M059J (cell line): ENCODE data around the gene TTC17. TPM values are rescaled to one million over a fixed set of nuclear protein-coding genes. Genes with fewer than 3 reads are reported as not detected.
"Not testable (repeated sequence)": the region's sequence is repeated elsewhere in the genome, so short reads cannot be mapped to it uniquely, and the experiment has no call there.

Source experiments
- DNase-seq: peaks from one replicate; pipeline ENCODE4 v3.0.0-alpha.2; 2012; ENCODE audit warnings: low read depth
- total RNA-seq: library from RNA; depleted of rRNA; stranded (reverse); fragments of >200 nt; shearing (Covaris generic); gene quantifications from 2 replicates; pipeline ENCODE4 v1.2.3, GENCODE V29; 2014

Gene TTC17
- total RNA-seq, 1 experiment from 2014 or later = 59.4 TPM

DNA sequence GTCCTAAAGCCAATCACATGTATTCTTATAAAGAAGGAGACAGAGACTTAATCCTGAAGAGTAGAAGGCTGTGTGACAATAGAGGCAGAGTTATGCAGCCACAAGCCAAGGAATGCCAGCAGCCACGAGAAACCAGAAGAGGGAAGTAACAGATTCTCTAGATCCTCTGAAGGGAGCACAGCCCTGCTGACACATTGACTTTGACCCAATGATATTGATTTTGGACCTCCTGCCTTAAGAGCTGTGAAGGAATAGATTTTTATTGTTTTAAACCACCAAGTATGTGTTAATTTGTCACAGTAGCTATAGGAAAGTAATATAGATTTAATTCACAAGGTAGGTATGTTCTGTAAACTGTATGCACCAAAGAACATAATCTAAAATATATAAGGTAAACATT is 103.6 kb downstream of the TTC17 start:
- no peak for DNase-seq

DNA sequence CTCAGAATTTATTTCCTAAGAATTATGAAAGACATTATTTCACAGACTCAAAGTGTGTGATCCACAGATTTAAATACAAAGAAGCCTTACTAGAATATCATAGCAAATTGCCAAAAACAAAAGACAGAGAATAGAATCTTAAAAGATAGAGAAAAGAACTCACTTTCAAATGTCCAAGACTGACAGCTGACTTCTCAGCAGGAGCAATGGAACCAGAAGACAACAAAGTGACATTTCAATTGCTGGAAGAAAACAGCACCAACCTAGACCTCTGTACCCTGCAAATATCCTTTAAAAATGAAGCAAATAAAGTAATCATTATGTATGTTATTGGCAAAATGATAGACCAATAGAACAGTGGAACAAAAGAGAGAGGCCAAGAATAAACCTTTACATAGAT is 109.2 kb downstream of the TTC17 start:
- peak; percentile 13 for DNase-seq

DNA sequence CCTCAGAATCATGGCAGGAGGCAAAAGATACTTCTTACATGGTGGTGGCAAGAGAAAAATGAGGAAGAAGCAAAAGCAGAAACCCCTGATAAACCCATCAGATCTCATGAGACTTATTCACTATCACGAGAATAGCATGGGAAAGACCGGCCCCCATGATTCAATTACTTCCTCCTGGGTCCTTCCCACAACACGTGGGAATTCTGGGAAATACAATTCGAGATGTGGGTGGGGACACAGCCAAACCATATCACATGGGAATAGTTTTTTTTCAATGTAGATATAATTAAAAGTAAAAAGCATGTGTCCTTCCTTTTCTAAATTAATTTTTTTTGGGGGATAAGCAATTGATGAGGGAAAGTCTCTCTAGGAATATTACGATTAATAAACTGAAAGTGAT is 118.8 kb downstream of the TTC17 start:
- DNase-seq = not testable (repeated sequence)

DNA sequence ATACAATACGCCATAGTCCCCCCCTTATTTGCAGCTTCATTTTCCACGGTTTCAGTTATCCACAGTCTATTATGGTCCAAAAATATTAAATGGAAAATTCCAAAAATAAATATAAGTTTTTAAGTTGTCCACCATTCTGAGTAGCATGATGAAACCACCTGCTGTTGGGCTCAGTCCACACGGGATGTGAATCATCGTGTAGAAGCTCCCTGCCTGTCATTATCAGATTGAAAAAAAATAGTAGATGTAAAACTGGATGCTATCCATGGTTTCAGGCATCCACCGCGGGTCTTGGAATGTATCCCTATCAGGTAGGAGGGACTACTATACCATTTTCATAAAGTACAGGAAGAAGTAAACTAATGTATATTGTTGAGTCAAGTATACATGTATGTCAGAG is 127.4 kb downstream of the TTC17 start:
- peak; percentile 44 for DNase-seq

DNA sequence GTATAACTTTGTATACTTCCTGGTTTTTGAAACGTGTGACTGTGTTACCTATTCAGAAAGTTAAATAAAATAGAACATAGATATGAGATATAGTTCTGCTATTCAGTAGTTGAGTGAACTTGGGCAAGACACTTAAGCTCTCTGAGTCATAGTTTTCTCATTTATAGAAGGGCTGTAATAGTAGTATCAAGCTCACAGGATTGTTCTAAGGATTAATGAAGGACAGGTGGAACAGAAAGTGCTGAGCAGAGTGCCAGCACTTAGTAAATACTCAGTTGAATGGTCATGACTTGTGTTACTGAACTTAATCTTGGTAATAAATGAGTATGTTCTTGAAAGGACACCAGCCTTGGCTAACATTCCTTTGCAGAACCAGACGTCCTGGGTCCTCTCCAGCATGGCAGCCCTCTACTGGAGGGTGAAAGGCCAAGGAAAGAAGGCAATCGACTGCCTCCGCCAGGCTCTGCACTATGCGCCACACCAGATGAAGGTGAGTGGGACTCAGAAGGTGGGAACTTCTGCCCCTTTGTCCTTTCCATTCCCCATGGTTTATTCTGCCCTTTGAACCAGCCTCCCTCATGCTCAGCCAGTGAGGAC is 131.2 kb downstream of the TTC17 start:
- no peak for DNase-seq

DNA sequence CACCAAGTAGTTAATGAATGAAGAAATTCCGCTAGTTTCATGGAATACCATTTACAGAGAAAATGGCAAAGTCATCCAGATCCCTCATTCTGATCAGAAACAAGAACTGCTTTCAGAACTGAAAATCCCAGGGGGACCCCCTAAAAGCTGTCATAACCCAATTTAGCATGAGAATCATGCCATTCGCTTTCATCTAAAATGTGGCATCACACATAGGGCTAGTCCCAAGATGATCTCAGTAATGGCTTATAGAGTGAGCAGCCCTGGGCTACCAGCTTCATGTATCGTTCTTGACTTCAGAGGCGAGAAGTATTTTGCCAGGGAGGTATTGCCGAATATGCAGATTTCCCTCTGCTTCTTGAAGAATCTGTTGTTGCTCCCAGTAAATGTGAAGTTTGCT is 134.0 kb downstream of the TTC17 start:
- no peak for DNase-seq

DNA sequence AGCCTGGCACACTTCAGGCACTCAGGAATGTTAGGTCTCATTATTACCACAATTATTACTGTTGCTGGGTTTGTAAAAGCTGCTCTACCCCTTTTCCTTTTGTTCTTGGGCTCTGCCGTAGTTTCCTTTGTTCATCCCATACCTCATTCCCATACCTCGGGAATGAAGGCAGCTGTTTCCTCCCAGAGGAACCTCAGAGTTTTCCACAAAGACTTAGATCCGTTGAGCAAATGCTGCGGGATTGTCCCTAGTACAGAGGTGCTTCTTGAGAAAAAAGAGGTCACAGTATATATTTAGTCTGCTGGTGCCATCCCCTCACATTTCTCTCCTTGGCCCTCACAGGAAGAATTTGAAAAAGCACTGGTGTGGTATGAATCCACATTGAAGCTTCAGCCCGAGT is 134.7 kb downstream of the TTC17 start:
- no peak for DNase-seq

DNA sequence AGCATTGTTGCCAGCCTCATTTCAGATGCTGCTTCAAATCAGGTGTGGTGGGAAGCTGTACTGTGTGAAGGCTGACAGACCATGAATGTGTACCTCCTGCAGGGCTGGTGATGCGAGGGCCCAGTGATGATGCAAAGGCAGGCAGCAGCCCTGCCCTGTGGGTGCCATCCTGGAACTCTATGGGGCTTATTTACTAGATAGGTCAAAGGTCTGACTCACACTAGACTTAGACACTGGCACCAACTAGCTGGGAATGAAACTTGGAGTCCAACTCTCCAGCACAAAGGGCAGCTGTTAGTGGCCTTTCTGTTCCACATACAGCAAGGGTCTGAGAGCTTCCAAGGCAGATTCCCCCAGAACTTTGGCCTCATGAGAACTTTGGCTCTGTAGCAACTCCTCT is 138.4 kb downstream of the TTC17 start:
- DNase-seq = no peak

DNA sequence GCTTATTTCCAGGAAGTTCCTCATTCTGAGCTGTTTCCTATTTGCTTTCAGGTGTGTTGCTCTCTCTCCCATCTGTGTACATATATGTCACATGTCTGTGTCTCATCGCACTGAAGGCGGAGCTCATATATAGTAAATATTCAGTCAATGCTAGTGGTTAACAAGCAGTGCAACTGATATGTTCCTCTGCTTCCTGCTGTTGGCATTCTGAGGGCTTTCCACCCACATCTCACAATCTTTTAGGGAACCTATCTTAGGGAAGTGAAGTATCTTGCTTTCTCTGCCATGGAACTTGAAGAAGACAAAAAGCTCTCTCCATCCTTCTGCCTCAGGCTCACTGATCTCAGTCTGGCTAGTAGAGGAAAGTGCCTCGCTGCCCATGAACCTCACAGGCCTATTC is 139.8 kb downstream of the TTC17 start:
- no peak for DNase-seq

DNA sequence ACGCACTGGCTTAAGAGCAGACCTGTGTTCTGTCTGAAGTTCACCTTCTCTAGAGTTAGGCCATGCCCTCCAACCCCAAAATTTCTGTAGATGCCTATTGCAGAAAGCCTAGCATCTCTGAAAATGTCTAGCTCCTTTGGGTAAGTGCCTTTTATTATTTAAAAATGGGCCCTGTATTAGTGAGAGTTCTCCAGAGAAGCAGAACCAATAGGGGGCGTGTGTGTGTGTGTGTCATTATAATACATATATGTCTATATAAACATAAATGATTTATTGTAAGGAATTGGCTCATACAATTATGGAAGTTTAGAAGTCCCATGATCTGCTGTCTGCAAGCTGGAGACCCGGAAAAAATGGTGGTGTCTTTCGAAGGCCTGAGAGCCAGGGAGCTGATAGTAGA is 144.7 kb downstream of the TTC17 start:
- DNase-seq = no peak

DNA sequence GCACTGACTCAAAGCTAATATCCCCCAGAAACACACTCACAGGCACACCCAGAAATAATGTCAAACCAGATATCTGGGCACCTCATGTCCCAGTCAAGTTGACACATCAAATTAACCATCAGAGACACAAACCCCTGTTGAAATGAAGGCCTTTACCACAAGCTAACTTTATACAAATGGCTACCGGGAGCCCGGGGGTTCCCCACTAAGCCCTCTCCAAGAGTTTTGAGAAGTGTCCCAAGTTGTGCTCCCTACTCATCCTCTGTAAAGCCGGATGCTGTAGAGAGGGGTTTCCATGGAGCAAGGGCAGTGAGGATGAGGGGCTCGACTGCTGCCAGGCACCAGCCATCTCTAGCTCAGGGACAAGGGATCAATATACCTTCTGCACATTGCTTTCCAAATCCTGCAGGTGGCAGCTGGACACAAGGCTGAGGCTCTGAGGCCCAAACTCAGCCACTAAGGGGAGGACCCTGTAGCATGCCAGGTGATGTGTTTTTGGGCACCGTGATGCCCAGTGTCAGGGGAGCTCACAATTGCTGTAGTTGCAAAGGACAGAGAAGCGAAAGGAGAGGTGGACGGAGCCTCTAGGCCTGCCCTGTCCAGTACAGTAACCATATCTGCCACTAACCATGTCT is 145.7 kb downstream of the TTC17 start:
- peak; percentile 38 for DNase-seq

DNA sequence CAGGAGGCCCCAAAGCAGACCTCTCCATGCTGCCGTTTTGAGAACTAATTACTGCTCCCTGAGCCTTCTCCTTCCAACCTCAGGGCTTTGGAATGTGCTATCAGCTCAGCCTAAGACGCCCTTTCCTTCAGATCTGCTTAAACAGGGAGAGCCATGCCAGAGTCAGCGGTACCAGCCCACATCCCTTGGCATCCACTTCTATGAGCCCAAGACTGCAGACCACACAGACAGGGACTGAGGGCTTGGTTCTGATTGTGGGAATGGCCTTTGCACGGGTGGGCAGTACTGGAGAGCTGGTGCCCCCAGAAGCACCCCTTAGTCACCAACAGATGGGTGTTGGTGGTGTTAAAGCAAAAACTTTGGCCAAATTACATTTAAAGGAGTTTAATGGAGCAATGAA is 146.5 kb downstream of the TTC17 start:
- DNase-seq = no peak

DNA sequence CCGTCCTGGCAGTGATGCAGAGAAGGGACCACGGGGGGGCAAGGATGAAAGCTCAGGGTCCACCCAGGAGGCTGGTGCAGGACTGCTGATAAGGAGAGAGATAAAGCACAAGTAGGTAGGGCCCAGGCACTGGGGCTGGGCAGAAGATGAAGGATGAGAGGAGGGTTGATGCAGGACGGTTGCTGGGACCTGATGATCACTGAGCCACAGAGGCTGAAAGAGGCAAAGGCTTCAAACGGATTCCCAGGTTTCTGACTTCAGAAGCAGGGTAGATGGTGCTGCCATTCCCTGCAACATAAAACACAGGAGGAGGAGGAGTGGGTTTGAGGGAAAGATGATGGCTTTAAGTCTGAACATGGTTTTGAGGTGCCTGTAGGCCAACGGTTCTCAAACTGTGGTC is 148.5 kb downstream of the TTC17 start:
- DNase-seq = no peak

DNA sequence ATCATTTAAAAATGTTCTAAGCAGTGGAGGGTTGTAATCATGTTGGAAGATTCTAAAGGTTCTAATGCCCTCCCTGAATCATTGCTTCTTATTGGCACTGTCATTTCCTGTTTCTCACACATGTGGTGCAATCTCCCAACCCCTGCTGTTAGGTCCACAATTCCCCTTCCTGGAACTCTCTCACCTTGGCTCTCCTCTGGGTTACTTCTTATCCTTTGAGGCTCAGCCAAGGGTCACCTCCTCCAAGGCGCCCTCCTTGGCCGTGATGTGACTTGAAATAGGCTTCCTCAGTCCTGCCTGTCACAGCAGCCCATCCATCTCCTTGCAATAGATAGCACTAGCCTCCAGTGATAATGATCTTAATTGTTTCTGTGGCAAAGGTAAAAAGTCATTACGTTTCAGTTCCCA is 149.8 kb downstream of the TTC17 start:
- DNase-seq = peak; percentile 79

DNA sequence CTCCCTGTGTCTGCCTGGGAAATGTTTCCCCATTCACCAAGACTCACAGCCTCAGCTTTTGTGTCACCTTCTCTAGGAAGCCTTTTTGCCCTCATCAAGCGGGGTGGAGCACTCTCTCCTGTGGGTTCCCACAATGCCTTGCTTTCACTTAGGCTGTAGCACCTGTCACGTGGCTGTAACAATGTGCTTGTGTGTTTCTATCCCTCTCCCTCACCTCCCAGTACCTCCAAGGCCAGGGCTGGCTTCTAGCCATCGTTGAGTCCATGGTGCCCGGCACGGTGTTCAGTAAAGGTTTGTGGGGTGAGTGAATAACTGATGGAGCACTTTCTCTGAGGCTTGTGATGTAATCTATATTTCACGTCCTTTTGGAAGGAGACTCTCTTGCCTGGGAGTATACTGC is 153.2 kb downstream of the TTC17 start:
- DNase-seq = no peak

DNA sequence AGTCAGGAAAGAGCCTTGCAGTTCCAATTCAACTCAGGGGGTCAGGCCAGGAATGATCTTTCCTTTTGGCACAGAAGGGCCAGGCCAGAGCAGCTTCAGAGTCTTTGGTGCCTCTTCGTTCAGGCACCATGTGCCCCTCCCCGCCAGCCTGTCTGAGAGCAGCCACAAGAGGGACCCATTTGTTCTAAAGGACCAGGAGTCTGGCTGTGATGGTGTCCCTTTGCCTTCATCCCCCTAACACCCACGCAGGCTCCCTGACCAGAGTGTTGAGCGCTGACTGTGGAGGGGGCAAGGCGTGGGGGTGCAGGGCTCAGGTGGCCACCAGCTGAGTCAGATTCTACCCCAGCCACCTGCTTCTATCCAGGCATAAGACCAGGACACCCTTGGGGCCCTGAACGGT is 156.4 kb downstream of the TTC17 start:
- DNase-seq = peak; percentile 14

DNA sequence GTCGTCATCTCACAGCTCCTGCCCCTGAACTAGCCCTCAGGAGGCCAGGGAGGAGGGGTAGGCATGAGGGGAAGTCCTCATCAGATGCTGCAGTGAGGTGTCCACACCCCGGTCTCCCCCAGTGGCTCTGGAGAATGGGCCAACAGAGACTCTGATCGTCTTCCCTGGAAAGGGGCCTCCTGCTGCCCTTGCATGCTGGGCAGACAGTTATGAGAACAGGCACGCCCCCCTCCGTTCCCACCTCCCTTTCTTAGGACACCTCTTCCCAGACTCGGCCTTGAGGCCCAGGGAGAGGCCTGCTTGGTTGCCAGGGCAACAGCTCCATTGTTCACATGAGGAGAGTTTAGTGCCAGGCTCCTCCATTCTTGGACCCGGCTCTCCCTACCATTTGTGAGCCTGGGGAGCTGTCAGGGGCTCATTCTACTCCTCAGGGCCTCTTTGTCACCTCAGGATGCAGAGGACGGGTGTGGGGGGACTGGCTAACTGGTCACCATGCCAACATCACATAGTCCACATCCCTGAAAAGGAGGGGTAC is 157.7 kb downstream of the TTC17 start:
- DNase-seq = no peak

DNA sequence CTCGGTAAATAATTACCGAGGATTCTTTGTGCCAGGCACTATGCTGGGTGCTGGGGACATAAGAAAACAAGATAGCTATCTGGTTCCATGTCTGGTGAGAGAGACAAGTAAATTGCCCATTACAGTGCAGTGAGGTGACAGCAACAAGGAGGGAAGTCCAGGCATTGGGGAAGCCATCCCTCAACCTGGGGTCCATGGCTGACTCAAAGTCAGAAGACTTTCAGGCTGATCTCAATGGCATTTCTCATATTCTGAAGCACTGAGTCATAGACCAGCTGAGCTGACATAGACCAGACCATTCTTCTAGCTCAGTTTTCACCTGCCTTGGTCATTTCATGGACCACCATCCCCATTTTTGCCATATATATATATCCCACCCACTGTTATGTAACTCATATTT is 158.8 kb downstream of the TTC17 start:
- peak; percentile 37 for DNase-seq

DNA sequence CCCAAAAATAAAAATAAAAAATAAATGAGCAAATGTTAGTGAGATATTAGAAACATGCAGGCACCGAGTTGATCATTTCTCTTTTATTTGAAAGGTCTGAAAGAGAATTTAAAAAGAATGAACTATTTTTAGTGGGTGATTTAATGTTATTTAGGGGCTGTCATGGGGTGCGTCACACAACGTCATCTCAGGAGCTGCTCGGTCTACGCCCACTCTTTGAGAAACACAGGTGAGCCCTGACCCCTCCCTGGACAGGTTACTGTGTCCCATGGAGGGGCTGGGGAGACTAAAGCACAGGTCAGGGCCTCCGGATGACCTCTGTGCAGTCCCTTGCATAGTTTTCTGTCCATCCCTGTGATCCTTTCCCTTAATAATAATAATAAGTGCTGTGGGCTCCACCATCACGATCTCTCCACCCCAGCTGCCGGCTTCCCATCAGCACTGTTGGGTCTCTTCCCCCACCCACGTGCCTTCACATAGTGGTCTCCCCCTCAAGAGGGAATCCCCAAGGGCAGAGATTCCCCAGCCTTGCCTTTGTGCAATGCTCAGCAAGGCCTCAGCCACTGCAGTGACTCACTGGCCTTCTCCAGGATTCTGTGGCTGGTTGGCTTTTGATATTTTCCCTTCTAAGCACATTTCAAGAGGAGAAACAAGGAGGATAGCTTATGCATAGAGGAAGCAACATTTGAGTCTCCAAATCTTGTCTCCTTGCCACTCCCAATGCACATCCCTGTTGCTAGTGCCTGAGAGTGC is 159.9 kb downstream of the TTC17 start:
- peak; percentile 31 for DNase-seq

DNA sequence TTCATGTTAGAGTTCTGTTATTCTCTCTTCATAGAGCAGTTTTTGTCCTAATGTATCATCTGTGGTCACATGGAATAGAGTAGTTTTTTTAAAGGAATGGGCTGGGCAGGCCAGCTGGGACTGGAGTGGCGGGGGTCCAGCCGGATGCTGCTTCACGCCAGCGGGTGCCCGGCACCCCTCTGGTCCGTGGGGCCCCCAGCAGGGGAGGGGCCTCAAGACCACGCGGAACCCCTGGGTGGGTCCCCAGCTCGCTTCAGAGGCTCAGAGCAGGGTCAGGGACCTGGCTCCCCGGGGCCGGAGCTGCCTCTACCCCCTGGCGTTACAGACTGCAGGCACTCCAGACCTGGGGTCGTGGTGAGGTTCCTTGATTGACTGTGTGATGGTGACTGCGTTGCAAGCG is 162.8 kb downstream of the TTC17 start:
- DNase-seq = no peak

DNA sequence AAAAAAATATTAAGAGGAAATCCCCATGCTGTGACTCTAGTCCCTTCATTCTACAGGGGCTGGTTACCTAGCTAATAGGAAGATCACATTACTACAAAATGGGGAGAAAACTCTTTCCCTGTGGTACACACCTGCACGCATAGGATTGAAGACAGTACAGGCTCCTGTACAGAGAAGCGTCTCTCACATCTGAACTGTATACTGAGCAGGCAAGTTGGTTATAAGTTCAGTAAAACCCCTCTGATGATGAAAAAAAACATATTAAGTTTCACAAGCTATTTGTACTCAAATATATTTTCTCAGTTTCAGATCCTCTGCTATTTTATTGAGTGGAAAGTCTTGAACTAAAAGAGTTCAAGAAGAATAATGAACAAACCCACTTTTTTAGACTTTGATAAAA is 164.9 kb downstream of the TTC17 start:
- no peak for DNase-seq

DNA sequence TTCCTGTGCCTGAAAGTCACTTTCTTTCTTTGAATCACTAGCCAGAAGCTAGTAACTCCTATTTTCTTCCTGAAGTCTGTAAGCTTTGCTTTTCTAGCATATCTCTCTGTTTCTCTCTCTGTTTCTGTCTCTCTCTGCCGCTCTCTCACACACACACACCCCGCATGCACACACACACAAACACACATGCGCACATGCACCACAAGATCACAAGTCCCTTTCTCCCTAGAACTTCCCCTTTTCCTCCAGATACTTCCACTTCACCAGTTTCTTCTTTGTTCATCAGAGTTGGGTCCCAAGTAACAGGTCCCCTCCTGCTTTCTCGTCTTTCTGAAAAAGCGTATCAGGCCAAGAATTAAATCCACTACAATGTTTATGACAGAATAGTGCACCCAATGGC is 173.3 kb downstream of the TTC17 start:
- DNase-seq = no peak
